ENCODE measurements around the gene ZNF791. TPM values are rescaled to one million over a fixed set of nuclear protein-coding genes. Genes with fewer than 3 reads are reported as not detected.
"Not testable (repeated sequence)": the region's sequence is repeated elsewhere in the genome, so short reads cannot be mapped to it uniquely, and the experiment has no call there.

The ZNF791 gene
- total RNA-seq, 1 experiment from 2014 or later: 26.3 TPM

DNA sequence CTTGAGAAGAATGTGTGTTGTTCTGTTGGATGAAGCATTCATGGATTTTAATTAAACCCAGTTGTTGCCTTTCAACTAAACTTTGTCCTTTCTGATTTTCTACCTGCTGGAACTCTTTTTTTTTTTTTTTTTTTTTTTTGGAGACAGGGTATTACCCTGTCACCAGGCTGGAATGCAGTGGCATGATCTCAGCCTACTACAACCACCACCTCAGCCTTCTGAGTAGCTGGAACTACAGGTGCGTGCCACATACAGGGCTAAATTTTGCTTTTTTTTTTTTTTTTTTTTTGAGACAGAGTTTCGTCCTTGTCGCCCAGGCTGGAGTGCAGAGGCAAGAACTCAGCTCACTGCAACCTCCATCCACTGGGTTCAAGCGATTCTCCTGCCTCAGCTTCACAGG lies 6.9 kb downstream of the ZNF791 start:
- H3K4me3 ChIP-seq (ENCODE audit: low read length): no peak overlapping the region
- no peaks in the 10 kb centered on the region for H3K9me2 ChIP-seq (replicated peaks; ENCODE audit: low read length)
- CTCF ChIA-PET: no interaction called here
- no peak overlapping the region for H3K4me2 ChIP-seq (ENCODE audit: low read length)
- peaks cover 88% of the 10 kb centered on the region for H3K79me2 ChIP-seq (ENCODE audit: low read length)
- peaks cover 5% of the 10 kb centered on the region; the same call in 1 of the 2 replicates for H3K9me3 ChIP-seq (ENCODE audit: low read length)
- DNase-seq: no peak
- TF ChIP-seq EZH2 (IDR thresholded peaks at IDR 0.05; ENCODE audit: low read length, unreplicated experiment): no peak
- peaks cover 57% of the 10 kb centered on the region for H3K36me3 ChIP-seq (ENCODE audit: low read depth, low read length)
- no peaks in the 10 kb centered on the region for H3K27me3 ChIP-seq (ENCODE audit: low read length)
- intact Hi-C loops (cut with micrococcal nuclease): no loop called here
- H4K20me1 ChIP-seq (ENCODE audit: low read length): peaks cover 8% of the 10 kb centered on the region; the same call in 1 of the 2 replicates
- no TSS peak for BruUV-seq (replicated peaks)
- H3K9ac ChIP-seq (ENCODE audit: low read length): no peak overlapping the region
- H2AFZ ChIP-seq (ENCODE audit: low read length): no peak overlapping the region
- H3K27ac ChIP-seq (ENCODE audit: low read length): no peak overlapping the region
- H3K4me1 ChIP-seq (ENCODE audit: insufficient read depth, low read length): no peaks in the 10 kb centered on the region
- POLR2A ChIA-PET (ENCODE audit: unreplicated experiment): interaction anchor here (0.6 kb wide), 1 partner anchor 64 kb away, joined by 4 read pairs; no protein-coding TSS in a partner anchor
- ATAC-seq: no peak
- no peaks in the 10 kb centered on the region for H3F3A ChIP-seq (ENCODE audit: low read length, unreplicated experiment)

DNA sequence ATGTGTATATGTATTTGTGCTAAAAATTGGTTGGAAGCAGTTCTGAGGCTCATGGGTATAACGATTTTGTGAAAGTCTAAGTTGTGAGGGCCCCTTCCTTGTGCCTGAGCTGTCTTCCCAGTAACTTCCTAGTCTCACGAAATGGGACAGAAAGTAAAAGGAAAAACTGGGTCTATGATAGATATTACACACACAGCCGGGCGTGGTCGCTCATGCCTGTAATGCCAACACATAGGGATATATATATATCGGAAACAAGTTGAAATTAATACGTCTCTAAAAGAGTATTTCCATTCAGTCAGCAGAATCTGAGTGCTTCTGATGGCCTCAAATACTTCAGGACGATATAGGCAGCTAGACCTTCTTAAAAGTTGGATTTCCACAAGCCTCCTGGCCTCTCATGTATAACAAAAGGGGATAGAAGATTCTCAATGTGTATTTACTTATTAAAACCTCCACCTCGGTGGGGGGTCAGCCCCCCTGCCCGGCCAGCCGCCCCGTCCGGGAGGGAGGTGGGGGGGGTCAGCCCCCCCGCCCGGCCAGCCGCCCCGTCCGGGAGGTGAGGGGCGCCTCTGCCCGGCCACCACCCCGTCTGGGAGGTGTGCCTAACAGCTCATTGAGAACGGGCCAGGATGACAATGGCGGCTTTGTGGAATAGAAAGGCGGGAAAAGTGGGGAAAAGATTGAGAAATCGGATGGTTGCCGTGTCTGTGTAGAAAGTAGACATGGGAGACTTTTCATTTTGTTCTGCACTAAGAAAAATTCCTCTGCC lies 10.7 kb downstream of the ZNF791 start:
- H3K4me3 ChIP-seq (ENCODE audit: low read length); H3K9ac ChIP-seq (ENCODE audit: low read length); H3K27ac ChIP-seq (ENCODE audit: low read length); POLR2A ChIA-PET (ENCODE audit: unreplicated experiment); H3K27me3 ChIP-seq (ENCODE audit: low read length); H3K9me3 ChIP-seq (ENCODE audit: low read length); BruUV-seq (replicated peaks); H3K4me1 ChIP-seq (ENCODE audit: insufficient read depth, low read length); ATAC-seq; H2AFZ ChIP-seq (ENCODE audit: low read length); H3K4me2 ChIP-seq (ENCODE audit: low read length); H3F3A ChIP-seq (ENCODE audit: low read length, unreplicated experiment); intact Hi-C loops (cut with micrococcal nuclease); H4K20me1 ChIP-seq (ENCODE audit: low read length); DNase-seq; CTCF ChIA-PET; H3K9me2 ChIP-seq (replicated peaks; ENCODE audit: low read length): not testable (repeated sequence)
- Histone ChIP-seq H3K36me3 (ENCODE audit: low read depth, low read length) (peaks cover 68% of the 10 kb centered on the region), H3K79me2 (ENCODE audit: low read length) (peaks cover 52% of the 10 kb centered on the region)

DNA sequence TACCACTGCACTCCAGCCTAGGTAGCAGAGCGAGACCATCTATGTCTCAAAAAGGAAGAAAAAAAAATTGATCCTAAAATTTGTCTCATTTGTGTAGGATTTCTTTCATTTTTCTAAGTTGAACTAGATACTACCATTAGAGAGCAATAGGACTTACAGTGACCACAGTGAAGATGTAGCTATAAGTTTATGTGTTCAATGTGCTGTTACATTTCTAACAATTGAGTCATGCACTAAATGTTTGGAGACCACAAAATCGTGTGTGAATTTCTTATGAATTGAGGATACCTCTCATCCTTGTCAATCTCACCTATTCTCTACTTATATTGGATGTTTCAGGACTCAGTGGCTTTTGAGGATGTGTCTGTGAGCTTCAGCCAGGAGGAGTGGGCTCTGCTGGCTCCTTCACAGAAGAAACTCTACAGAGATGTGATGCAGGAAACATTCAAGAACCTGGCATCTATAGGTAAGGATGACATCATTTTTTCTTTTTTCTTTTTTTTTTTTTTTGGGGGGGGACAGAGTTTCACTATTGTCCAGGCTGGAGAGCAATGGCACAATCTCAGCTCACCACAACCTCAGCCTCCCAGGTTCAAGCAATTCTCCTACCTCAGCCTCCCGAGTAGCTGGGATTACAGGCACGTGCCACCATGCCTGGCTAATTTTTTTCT lies 12.8 kb downstream of the ZNF791 start:
- H3F3A ChIP-seq (ENCODE audit: low read length, unreplicated experiment): no peaks in the 10 kb centered on the region
- no peak overlapping the region for H2AFZ ChIP-seq (ENCODE audit: low read length)
- DNase-seq (peak; percentile 30), ATAC-seq (no peak)
- intact Hi-C loops (cut with micrococcal nuclease): no loop called here
- peaks cover 23% of the 10 kb centered on the region for H3K9me3 ChIP-seq (ENCODE audit: low read length)
- CTCF ChIA-PET: no interaction called here
- H3K4me3 ChIP-seq (ENCODE audit: low read length): no peak overlapping the region
- H3K4me2 ChIP-seq (ENCODE audit: low read length): no peak overlapping the region
- no peaks in the 10 kb centered on the region for H4K20me1 ChIP-seq (ENCODE audit: low read length)
- H3K27me3 ChIP-seq (ENCODE audit: low read length): no peaks in the 10 kb centered on the region
- POLR2A ChIA-PET (ENCODE audit: unreplicated experiment): no interaction called here
- H3K36me3 ChIP-seq (ENCODE audit: low read depth, low read length): peaks cover 72% of the 10 kb centered on the region
- H3K9ac ChIP-seq (ENCODE audit: low read length): no peak overlapping the region
- BruUV-seq (replicated peaks): no TSS peak
- no peak overlapping the region for H3K27ac ChIP-seq (ENCODE audit: low read length)
- TF ChIP-seq, protein P1, sequence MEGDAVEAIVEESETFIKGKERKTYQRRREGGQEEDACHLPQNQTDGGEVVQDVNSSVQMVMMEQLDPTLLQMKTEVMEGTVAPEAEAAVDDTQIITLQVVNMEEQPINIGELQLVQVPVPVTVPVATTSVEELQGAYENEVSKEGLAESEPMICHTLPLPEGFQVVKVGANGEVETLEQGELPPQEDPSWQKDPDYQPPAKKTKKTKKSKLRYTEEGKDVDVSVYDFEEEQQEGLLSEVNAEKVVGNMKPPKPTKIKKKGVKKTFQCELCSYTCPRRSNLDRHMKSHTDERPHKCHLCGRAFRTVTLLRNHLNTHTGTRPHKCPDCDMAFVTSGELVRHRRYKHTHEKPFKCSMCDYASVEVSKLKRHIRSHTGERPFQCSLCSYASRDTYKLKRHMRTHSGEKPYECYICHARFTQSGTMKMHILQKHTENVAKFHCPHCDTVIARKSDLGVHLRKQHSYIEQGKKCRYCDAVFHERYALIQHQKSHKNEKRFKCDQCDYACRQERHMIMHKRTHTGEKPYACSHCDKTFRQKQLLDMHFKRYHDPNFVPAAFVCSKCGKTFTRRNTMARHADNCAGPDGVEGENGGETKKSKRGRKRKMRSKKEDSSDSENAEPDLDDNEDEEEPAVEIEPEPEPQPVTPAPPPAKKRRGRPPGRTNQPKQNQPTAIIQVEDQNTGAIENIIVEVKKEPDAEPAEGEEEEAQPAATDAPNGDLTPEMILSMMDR (conservative IDR thresholded peaks at IDR 0.05; ENCODE audit: low read depth, low read length): no peak
- TF ChIP-seq EZH2 (IDR thresholded peaks at IDR 0.05; ENCODE audit: low read length, unreplicated experiment) (no peak), EZH2phosphoT487 (IDR thresholded peaks at IDR 0.05; ENCODE audit: borderline replicate concordance, low read length) (no peak)
- H3K9me2 ChIP-seq (replicated peaks; ENCODE audit: low read length): no peaks in the 10 kb centered on the region
- H3K4me1 ChIP-seq (ENCODE audit: insufficient read depth, low read length): no peaks in the 10 kb centered on the region
- peaks cover 32% of the 10 kb centered on the region for H3K79me2 ChIP-seq (ENCODE audit: low read length)

All from PC-3 (cell line).